NCI-H526 (cell line): ENCODE results near the gene SLC25A42.
"Not testable (repeated sequence)": the region's sequence is repeated elsewhere in the genome, so short reads cannot be mapped to it uniquely, and the experiment has no call there.

ENCODE experiments used
- DNase-seq, 2 experiments: peaks; one replicate each; lab custom pipeline; 2025; lab: John Stamatoyannopoulos, UW

Gene SLC25A42

DNA sequence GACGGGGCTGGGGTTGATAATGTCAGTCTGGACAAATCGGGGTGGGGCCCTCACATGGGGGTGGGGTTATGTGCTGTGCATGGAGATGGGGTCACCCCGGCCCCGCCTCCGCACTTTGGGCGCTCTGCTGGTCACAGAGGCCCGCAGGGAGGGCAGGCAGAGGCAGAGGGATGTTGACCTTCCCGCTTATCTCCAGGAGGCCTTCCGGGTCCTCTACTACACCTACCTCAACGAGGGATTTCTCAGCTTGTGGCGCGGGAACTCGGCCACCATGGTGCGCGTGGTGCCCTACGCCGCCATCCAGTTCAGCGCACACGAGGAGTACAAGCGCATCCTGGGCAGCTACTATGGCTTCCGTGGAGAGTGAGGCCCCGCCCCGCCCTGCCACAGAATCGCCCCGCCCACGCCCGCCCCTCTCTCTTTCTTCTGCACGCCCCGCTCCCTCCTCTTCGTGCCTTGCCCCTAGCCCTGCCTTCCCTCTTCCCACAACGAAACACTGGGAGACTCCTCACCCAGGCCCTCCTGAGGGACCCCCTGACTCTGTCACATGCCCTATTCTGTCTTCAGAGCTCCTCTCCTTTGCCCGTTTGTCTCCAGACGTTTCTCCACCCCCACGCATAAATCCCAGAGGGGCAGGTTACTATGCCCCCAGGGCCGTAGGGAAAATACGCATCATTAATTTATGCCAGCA lies 41.7 kb downstream of the SLC25A42 start:
- peak; percentile 51 to 88 for DNase-seq

DNA sequence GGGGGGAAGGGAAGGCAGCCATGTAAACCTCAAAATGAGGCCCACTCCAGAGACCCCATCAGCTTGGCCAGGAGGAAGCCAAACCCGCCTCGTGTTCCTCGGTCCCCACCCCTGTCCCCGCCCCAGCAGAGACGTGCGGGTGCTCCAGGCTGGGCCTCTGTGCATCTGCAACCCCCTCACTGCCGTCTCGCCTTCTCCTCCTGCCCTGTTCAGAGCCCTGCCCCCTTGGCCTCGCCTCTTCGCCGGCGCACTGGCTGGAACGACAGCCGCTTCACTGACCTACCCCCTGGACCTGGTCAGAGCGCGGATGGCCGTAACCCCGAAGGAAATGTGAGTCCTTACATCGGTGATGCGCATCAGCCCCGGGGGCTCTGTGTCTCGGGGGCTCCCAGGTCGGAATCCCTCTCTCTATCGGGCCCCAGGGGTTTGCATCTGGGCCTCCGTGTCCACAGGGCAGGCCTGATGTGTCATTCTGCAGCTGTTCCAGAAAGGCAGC lies 42.3 kb downstream of the SLC25A42 start:
- peak; percentile 46 to 75 for DNase-seq

DNA sequence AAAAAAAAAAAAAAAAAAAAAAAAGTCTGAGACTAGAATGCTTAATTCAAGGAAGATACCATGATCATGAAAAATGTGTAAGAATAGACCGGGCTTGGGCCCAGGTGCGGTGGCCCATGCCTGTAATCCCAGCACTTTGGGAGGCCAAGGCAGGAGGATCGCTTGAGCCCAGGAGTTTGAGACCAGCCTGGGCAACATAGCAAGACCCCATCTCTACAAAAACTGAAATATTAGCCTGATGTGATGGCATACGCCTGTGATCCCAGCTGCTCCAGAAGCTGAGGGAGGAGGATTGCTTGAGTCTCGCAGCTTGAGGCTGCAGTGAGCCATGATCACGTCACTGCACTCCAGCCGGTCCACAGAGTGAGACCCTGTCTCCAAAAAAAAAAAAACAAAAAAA lies 43.1 kb downstream of the SLC25A42 start:
- DNase-seq = not testable (repeated sequence)

DNA sequence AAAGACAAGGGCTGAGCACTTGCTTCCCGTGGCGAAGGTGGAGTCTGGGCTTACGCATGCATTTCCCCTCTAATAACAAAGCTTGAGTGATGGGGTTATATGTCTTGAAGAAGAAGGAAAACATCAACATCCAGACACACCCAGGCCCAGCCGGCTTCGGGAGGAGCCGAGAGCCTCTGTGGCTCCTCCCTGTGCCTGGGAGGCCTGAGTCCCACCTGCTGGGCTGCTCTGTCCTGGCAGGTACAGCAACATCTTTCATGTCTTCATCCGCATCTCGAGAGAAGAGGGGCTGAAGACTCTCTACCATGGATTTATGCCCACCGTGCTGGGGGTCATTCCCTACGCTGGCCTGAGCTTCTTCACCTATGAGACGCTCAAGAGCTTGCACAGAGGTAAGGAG lies 43.9 kb downstream of the SLC25A42 start:
- DNase-seq = no peak

DNA sequence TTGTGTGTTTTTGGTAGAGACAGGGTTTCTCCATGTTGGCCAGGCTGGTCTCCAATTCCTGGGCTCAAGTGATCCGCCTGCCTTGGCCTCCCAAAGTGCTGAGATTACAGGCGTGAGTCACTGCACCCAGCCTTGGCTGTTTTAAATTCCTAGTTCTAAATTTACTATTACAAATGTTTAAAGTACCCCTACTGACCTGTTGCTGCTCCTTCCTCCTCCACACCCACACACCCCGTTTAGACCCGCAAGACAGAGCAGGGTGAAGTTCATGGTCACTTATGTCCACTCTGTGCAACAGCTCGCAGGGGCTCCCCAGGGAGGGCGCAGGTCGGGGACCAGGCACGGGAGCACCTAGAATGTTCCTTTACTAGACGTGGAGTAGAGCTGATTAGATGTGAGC lies 45.8 kb downstream of the SLC25A42 start:
- no peak for DNase-seq

DNA sequence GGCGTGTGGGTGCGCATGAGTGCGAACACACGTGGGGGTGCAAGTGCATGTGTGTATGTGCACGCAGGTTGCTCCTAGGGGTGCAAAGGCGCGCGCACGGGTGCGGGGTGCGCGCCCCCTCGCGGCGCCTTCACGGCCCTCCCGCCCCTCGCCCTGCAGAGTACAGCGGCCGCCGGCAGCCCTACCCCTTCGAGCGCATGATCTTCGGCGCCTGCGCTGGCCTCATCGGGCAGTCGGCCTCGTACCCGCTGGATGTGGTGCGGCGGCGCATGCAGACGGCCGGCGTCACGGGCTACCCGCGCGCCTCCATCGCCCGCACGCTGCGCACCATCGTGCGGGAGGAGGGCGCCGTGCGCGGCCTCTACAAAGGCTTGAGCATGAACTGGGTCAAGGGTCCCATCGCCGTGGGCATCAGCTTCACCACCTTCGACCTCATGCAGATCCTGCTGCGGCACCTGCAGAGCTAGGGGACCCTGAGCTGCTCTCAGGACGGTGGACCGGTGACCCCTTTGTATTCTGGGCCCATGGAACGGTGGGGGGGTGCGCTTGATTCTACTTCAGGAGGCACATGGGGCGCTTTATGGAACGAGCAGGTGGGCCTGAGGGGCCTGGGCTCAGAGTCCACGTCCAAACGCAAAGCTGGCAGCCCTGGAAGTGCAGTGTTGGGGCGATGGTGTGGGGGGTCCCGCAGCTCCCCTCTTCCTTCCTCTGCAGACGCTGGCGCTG lies 46.8 kb downstream of the SLC25A42 start:
- DNase-seq = peak in 1 of 2 experiments; percentile 45

DNA sequence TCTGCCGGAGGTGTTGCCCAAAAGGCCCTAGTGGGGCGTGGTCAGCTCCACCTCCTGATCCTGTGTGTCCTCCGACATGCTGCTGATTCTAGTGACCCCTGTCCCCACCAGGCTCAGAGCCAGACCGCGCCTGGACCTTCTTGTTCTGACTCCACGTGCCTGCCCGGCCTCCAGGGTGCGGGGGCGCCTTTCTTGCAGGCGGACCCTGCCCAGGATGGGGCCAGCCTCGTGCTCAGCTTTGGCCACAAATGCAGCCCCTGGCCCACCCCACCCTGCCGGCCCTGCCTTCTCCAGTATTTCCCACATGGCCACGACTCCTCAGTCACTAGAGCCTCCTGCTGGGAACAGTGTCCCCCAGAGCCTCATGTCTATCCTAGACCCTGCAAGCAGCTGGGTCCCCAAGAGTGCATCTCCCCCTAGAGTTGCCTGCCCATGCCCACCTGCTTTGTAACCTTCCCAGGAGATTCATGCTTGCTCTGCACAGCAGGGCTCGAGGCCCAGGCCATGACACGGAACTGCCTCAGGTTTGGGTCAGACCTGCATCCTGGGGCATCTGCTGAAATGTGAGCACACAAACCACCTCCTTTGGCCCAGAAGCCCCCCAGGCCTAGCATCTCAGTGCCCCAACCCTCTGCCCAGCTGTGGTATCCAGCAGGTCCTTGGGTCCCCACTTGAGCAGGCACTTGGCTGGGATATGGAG lies 47.5 kb downstream of the SLC25A42 start:
- DNase-seq = no peak

DNA sequence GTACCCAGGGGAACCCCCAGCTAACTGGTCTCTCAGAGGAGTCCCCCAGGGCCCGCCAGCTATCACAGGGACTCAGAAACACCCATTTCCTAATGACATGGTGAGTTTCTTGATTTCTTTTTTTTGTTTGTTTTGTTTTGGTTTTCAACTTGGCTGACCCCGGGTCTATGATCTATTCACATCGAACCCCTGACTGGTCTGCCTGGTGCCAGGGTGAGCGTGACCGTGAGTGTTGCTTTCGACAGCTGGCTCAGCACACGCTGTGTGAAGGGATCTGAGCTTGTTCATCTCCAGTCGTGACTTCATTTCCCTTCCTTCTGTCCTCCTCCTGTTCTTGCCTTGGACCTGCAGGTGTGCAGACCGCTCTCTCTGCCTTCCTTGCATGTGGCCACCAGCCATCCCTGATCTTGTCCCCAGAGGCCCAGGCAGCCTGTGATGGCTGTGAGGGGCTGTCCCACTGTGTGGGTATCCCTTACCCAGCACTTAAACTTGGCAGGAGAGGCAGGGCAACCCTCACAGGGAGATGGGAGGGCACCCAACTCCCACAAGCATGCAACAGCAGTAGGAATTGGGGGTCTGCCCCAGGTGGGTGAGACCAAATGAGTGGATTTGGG lies 48.3 kb downstream of the SLC25A42 start:
- DNase-seq = no peak

DNA sequence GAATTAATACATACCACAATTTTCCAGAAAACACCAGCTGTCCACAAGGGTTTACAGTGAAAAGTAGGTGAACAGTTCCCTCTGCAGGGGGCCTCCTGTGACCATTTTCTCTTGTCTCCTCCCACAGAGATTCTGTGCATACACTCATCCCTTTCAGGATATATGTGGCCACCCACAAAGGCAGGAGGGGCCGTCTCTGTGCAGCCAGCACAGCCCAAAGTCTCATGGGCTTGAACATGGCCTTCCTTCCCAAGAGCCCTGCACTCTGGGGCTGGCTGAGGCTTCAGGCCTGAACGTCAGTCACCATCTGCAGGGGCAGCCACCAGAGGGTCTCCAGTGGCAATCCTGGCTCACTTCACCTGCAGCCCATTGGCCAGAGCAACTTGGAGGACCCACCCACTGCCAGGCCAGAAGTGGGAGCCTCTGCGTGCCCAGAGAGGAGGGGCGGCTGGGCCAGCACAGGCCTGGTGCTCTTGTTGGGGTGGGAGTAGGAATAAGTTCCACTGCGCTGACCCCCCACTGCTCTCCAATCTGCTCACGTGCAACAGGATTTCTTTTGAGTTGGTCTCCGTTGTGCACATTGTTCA lies 49.3 kb downstream of the SLC25A42 start:
- DNase-seq = no peak

DNA sequence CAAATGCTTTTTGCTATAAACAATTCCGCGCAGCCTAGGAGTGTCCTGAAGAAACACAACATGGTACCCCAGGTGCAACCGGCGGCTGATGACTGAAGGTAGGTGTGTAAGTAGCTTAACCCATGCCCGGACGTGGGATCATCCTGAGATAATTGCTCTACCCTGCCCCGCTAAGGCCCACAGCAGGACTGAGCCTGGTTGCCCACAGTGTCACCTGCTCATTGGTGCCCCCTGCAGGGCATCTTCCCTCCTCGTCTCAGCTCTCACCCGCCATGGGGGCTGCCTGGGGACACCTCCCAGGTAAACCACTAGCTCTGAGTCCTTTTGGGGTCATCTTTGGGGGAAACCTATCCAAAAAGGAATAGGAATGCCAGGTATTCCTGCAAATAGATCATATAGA lies 52.2 kb downstream of the SLC25A42 start:
- DNase-seq = peak in 1 of 2 experiments; percentile 16

DNA sequence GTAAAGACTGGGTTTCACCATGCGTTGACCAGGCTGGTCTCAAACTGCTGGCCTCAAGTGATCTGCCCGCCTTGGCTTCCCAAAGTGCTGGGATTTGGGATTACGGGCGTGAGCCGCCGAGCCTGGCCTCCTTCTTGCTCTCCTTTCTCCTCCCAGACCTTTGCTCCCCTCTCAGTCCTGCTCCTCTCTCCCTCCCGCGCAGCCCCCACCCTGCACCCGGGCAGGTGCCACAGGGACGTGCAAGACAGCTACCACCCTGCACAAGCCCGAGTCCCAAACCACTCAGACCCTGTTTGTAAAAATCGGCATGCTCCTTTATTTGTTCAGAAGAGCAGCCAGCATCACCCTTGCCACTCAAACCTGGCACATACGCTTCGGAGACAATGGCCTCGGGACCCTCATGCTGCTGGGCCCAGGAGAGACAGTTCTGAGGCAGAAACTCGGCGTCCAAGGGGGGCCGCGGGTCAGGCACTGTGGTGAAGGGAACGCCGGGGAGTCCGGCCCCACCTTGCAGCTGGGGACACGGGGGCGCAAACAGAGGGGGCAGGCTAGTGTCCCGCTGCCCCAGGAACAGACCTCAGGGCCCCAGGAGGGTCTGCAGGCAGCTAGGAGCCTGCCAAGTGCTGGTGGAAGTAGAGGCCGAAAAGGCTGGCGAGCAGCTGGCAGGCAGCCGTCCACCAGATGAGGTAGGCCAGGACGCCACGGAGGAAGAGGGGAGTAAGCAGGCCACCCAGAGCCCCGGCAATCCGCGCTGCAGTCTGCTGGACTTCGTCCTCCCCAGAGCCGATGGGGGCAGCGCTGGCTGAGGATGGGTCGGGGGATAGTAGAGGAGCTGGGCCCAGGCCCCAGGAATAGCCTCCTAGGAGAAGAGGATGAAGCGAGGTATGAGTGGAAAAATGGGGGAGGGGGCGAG lies 55.8 kb downstream of the SLC25A42 start:
- DNase-seq = no peak

DNA sequence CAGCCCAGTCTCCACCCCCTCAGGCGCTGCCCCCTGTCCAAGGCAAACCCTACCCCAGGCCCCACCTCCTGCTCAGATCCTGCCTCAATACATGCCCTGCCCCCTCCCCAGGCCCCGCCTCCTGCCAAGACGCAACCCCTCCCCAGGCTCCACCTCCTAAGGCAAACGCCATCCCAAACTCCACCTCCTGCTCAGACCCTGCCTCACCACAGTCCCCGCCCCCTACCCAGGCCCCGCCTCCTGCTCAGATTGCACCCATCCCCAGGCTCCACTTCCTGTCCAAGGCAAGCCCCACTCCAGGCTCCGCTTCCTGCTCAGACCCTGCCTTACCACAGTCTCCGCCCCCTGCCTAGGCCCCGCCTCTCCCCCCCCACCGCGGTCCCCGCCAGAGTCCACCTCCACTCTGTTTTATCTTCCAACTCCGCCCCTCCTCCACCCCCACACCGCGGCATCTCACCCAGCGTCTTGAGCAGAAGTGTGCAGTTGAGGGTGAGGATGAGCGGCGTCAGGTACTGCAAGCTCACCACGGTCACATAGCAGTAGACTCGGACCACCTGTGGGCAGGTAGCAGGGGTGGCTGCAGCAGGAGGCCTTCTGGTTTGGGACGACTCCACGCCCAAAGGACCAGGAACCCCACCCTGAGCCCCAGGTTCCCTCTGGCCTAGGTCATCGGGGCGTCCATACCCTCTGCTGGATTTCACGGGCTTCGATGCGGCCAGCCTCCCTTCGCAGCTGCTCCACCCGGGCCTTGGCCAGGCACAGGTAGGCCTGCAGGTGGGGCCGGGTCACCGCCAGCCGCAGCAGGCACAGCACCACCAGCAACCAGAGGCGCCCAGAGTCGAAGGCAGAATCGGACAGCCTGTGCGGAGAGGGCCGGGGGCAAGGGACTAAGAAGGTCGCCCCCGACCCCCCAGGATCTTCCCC lies 56.8 kb downstream of the SLC25A42 start:
- peak in 1 of 2 experiments; percentile 37 for DNase-seq

DNA sequence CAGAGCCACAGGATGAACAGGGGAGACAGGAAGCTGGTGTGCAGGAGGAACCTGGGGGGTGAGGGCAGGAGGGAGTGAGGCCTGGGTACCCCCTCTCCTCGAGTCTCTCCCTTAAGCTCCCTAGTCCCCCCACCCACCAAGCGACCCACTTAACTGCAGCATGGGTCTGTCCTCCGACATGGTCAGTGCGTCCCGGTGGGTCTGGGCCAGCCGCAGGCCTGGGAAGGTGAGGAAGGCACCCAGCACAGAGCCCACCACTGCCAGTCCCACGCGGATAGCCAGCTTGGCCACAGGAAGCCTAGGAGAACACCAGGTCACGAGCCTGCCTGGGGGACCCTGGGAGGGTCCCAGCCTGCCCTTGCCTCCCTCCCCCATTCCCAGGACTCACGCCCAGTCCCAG lies 57.6 kb downstream of the SLC25A42 start:
- no peak for DNase-seq

DNA sequence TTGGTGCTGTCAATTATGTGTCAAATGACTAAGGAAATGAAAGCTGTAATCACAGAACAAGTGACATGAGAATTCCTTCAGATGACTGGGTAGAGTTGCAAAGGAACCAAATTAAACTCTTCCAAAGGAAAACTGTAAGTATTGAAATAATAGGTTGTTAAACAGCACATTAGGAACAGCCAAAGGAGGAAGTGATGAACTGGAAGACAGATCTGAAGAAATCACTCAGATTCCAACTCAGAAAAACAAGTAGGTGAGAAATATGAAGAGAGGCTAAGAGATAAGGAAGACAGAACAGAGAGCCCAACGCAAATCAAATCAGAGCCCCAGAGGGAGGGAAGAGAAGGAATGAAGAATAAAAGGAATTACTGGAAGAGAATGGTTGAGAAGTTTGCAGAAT lies 59.1 kb downstream of the SLC25A42 start:
- DNase-seq = no peak

DNA sequence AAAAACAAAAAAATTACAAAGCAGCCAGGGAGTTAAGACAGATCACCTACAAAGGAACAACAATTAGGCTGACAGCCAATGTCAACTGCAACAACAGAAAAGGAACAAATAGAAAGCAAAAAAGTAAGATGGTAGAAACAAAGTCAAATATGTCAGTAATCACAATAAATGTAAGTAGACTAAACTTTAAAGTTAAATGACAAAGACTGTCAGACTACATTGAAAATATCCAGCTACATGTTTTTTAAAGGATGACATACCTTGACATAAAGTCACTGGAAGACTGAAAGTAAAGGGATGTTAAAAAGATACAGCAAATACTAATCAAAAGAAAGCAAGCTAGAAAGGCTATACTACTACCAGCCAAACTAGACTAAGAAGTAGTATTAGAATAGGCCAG lies 59.6 kb downstream of the SLC25A42 start:
- no peak for DNase-seq

DNA sequence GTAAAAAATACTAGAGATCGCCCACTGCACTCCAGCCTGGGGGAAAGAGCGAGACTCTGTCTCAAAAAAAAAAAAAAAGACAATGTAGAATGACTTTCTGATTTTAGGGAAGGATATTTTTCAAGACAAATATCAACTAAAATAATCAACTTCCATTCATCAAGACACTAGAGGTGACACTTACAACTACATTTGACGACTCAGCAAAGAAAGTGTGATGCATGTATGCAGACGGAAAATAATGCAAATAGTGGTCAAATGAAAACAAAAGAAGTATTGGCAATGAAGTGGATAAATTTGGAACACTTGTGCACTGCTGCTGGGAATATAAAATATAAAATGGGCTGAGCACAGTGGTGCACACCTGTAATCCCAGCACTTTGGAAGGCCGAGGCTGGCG lies 62.3 kb downstream of the SLC25A42 start:
- DNase-seq = no peak

DNA sequence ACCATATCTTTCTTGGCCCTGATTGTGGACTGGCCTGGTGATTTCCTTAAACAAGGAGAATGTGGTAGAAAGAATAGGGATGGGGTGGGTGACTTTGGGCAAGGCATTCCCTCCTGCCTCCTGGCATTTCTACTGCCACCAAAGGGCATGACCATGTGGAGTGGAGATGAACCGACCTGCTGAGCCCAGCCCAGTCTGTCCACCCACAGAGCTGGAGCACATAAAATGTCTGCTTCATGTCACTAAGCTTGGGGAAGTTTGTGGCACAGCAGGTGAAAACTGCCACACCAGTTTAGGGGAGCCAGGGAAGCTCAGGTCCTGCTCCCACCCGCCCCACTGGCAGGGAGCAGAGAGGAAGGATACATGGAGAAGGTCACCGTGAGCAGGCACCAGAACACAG lies 68.2 kb downstream of the SLC25A42 start:
- DNase-seq = no peak

DNA sequence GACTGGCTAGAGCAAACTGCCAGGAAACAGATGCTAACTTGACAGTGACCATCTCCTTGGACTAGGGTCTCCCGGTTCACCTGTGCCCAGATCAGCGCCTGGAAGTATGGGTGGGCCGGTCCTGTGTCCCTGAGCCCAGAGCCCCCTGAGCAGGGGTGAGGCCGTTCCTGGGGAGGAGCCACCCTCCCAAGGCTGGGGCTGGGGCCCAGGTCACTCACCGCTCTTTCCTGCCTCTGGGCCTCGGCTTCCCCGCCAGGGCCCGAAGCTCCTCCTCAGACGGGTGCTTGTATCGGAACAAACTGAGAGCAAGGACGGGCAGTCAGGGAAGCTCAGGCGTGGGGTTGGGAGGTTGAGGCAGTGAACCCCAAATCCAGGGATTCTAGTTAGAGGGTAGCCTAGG lies 69.1 kb downstream of the SLC25A42 start:
- DNase-seq = no peak

DNA sequence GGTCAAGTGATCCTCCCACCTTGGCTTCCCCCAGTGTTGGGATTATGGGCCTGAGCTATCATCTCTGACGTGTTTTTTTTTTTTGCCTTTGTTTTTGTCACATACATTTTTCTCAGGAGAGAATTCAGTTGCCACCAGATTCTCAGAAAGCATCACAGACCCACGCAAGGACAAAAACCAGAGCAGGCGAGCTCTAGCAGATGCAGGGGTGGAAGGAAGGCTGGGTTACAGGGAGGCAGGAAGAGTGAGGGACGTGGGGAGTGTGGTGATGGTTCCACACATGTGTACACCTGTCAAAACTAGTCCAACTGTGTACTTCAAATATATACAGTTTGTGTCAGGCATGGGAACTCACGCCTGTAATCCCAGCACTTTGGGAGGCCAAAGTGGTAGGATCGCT lies 70.2 kb downstream of the SLC25A42 start:
- DNase-seq = no peak

DNA sequence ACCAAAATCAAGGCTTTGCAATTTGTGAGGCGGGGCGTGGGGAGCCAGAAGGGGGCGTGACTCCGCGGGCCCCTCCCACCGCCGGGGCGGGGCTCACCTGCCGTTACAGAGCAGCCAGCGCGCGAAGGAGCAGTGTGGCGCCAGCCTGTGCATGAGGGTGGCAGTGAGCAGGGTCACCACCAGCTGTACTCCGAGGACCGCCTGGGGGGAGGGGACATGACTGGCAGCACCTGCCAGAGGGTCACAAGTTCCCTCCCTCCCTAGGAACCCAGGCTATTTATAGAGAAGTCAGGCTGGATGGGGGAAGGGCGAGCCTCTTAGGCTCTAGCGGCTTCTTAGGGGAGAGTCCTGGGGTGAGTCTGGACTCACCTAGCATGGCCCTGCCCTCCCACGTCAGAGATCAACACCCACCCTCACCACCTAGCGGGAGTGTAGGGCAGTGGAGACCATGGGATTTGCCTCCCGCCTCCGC lies 70.9 kb downstream of the SLC25A42 start:
- peak; percentile 45 to 57 for DNase-seq
